Bronchial epithelial cell (primary cell): ENCODE measurements around the gene IPCEF1. TPM values are rescaled to one million over a fixed set of nuclear protein-coding genes. Genes with fewer than 3 reads are reported as not detected.
"Not testable (repeated sequence)": the region's sequence is repeated elsewhere in the genome, so short reads cannot be mapped to it uniquely, and the experiment has no call there.

Experiments
- DNase-seq: peaks from one replicate; pipeline ENCODE4 v3.0.0-alpha.2; 2010; ENCODE audit warnings: low read depth
- FAIRE-seq: peaks from 2 replicates; lab custom pipeline; 2011; peaks lifted over from hg19 to GRCh38; lab: Jason Lieb, UNC
- H3K27me3 ChIP-seq: 2 replicates; pipeline ENCODE4 v1.5.1; 2011; ENCODE audit warnings: low read length; ENCODE audit not compliant: control insufficient read depth, insufficient read depth
- H3K36me3 ChIP-seq: 2 replicates; pipeline ENCODE4 v1.5.1; 2011; ENCODE audit warnings: low read length; ENCODE audit not compliant: control insufficient read depth, insufficient read depth
- H3K4me3 ChIP-seq: 2 replicates; pipeline ENCODE4 v1.5.1; 2011; ENCODE audit warnings: mild to moderate bottlenecking, low read depth, low read length, control low read depth
- CTCF ChIP-seq: IDR thresholded peaks from 2 replicates; pipeline ENCODE4 v1.5.1; 2011; ENCODE audit warnings: mild to moderate bottlenecking, moderate library complexity, low read length, control low read depth, inconsistent platforms; ENCODE audit not compliant: insufficient read depth, severe bottlenecking
- total RNA-seq: library from RNA; depleted of rRNA; stranded (reverse); fragments of >200 nt; gene quantifications from 2 replicates; pipeline ENCODE4 v1.2.1, GENCODE V29; 2014

IPCEF1 gene
- total RNA-seq, 1 donor from 2014 or later, result under 0.01 TPM

GRCh38 chr6:154304191-154304590 lies 52.4 kb downstream of the IPCEF1 start:
- Histone ChIP-seq H3K4me3 (no peak overlapping the region), H3K36me3 (no peaks in the 10 kb centered on the region), H3K27me3 (no peaks in the 10 kb centered on the region)
- FAIRE-seq, result no peak
- DNase-seq, result no peak
- no peak for TF ChIP-seq CTCF

- FAIRE-seq, H3K27me3 ChIP-seq, H3K4me3 ChIP-seq, H3K36me3 ChIP-seq: not testable (repeated sequence)
- peak; percentile 40 for DNase-seq
Measured at GRCh38 chr6:154303642-154304041, 53.0 kb downstream of the IPCEF1 start.

- Histone ChIP-seq H3K36me3 (no peaks in the 10 kb centered on the region), H3K4me3 (no peak overlapping the region), H3K27me3 (no peaks in the 10 kb centered on the region)
- no peak for TF ChIP-seq CTCF
- DNase-seq, result peak; percentile 56
- no peak for FAIRE-seq
Measured at GRCh38 chr6:154301839-154302752, 54.5 kb downstream of the IPCEF1 start.

- TF ChIP-seq CTCF, result no peak
- Histone ChIP-seq H3K36me3 (no peaks in the 10 kb centered on the region), H3K27me3 (no peaks in the 10 kb centered on the region), H3K4me3 (no peak overlapping the region)
- no peak for DNase-seq
- FAIRE-seq, result no peak
Measured at GRCh38 chr6:154301086-154301625, 55.4 kb downstream of the IPCEF1 start.

- no peak for TF ChIP-seq CTCF
- H3K27me3 ChIP-seq, result no peaks in the 10 kb centered on the region
- DNase-seq, result peak; percentile 78
- no peak for FAIRE-seq
- H3K36me3 ChIP-seq, result no peaks in the 10 kb centered on the region
- H3K4me3 ChIP-seq, result no peak overlapping the region
Measured at GRCh38 chr6:154298297-154298696, 58.3 kb downstream of the IPCEF1 start.

- FAIRE-seq (no peak), DNase-seq (no peak)
- Histone ChIP-seq H3K36me3 (no peaks in the 10 kb centered on the region), H3K4me3 (no peak overlapping the region), H3K27me3 (no peaks in the 10 kb centered on the region)
- no peak for TF ChIP-seq CTCF
Measured at GRCh38 chr6:154297721-154298120, 58.9 kb downstream of the IPCEF1 start.
